GM19463 (cell line): ENCODE results near the gene TOR1AIP2.
"Not testable (repeated sequence)": the region's sequence is repeated elsewhere in the genome, so short reads cannot be mapped to it uniquely, and the experiment has no call there.

Experiments
- ATAC-seq: cut with Tn5 transposase; IDR thresholded peaks from one replicate; pipeline ENCODE4 v1.9.1; 2021; ENCODE audit warnings: mild to moderate bottlenecking, moderate library complexity; ENCODE audit not compliant: unreplicated experiment

TOR1AIP2 gene

DNA sequence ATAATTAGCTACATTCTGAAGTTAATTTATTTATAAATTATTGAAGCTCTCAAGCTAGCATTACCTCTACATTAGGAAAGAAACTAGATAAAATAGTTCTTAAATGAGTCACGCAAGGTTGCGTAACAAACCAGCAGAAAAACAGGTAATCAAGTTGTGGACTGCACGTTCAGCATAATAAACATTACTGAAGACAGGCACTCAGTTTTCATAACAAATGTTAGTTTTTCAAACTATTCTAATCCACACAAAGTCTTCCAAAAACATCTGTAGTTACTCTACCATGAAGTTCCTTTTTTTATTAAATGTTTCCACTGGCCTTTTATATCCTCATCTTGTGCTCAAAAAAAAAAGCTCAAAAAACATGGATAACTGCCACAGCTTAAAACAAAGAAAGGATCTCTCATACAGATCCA lies 1.3 kb downstream of the TOR1AIP2 start:
- no peak for ATAC-seq

DNA sequence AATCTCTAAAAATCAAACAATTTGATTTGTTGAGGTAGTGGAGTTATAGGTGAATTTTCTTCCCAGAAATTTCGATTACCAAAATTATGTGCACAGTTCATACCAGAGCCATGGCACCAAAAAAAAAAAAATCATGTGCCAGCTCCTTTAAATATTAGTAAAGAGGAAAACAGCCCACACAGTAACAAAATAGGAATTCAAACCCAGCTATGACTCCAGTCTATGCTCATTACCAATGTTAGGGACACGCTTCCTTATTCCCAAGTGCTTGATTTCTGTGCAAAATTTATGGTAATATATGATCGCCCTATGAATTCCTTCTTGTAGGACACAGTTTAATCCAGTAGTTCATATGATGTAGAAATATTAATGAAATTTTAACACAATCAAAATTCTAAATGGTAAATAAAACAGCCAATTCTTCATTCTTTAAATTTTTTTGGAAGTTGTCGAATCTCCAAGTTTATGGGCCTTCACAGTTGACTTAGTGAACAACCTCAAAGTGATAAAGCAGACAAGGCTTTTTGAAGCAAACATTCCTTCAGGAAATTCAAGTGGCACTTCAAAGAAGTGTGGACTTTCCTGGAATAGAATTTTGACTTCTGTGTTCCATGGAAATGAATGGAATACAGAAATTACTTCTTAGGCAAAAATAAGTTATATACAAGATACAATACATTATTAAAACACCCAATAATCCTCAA lies 1.9 kb downstream of the TOR1AIP2 start:
- ATAC-seq: no peak

DNA sequence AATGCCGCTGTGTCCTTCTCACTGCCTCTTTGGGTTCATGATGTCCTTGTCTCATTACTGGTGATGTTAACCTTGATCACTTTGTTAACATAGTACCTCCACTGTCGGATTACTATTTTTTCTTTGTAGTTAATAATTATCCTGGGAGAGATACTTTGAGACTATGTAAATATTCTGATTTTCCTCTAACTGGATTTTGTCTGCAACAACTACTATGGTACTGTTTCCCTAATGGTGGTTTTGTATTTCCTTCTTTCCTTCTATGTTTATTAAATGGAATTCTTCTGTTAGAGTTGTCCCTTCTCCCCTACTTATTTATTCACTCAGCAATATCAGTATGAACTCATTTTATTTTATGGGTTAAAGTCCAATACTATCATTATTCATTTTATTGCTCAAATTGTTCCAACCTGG lies 4.2 kb downstream of the TOR1AIP2 start:
- ATAC-seq: no peak

DNA sequence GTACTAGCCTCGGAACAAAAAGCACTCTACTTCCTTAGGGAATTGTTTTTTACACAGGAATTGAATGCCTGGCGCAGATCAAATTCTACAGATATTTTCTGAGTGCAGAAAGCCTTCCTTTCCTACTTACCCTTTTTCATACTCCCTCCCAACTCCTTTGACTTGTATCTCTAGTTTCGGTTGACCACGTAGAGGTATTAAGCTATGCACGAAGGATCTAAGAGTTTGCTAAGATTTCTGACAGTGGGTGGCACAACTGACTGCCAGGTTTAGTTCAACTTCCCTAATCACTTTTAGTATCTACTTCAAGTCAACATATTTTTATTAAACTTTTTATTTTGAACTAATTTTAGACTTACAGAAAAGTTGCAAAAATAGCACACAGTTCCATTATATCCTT lies 5.0 kb downstream of the TOR1AIP2 start:
- no peak for ATAC-seq

DNA sequence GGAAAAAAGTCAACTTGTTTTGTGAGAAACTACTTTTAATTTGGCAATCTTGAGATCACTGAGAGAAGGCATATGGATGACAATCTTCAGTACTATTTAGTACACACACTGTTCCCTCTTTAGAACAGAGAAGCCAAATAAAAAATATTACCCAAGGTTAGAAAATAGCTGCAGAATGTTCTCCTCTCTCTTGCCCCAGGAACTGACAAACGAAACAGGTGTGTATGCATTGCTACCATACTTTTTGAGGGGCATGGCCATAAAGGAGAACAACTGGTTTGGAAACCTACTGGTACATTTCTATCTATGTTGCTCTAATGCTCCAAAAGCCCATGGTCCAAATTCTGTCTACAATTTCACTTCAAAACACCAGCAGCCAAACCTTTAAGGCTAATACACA lies 5.7 kb downstream of the TOR1AIP2 start:
- ATAC-seq: no peak

DNA sequence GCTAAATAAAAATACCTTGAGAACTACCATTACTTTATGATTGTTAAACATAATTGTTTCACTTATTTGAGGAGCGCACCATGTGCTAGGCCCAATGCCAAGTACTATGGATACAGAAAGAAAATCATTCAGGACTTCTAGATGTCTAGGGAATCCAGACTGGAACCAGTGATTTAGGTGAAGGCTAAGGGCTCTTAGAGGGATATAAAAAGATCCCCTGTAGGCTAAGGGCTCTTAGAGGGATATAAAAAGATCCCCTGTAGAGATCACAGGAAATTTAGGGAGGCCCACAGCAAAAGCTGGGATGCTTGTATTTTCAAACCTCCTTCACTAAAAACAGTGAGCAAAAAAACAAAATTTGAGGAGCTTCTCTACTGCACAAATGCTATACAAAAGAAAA lies 6.7 kb downstream of the TOR1AIP2 start:
- ATAC-seq: no peak

DNA sequence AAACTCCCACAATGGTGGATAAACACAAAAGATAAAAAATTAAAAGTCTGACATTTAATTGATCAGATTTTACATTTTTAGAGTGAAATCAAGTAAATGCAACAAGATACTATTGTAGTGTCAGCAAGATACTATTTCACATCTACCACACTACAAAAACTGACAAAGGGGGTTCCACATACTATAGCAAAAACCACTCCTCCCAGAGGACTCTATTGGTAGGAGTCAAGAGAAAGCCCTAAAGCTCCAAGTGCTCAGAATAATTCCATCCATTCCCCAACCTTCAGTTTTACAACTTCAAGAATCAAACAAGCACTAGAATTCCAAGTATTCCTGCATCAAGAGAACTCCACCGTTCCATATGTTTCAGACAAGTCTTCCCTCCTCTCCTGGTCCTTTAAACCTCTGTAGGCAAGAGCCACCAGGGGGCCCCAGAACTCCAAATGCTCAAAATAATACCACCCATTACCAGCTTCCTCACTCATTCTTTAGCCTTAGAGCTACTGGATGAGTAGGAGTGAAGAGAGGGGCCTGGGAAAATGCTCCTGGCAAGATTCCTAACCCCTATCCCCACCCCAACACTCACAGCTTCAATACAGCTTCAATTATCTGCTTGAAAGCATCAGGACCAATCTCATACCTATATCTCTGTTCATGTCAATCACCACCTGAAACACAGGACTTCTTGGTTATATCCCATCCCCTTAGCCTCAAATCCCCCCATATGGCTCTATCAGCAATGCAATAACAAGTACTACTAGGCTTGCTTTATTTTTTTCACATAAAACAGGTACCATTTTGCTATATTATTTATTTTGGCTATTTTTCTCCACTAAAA lies 9.9 kb downstream of the TOR1AIP2 start:
- no peak for ATAC-seq

DNA sequence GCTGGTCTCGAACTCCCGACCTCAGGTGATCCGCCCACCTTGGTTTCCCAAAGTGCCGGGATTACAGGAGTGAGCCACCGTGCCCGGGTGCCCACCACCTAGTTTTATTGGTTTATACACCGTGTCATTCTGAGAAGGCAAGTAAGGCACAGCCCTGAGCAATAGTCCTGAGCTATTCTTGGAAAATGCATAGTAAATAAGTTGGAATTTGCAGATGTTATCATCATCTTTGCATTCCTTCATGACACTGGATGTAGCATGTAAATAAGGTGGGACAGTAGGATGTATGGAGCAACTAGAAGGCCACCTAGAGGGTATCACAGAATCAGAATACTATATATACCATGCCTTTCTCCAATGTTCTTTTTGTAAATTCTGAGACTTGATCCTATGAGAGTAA lies 11.0 kb downstream of the TOR1AIP2 start:
- ATAC-seq: no peak

DNA sequence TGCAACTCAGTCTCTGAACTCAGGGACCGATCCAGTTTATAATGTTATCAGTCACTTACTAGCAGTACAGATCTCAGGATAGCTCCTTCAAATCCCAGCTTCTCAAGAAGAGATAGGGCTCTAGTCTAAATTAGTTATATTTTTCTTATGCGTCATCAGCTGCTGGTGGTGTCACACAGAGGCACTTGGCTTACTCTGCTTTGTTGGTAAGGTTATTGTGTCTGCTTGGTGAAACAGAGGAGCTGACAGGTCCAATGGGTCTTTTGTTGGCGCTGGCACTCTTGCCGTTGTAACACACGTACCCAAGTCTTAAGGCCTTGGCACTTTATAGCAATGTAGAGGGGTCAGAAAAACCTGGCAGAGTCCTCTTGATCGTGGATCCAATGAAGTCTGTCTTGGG lies 12.2 kb downstream of the TOR1AIP2 start:
- no peak for ATAC-seq

DNA sequence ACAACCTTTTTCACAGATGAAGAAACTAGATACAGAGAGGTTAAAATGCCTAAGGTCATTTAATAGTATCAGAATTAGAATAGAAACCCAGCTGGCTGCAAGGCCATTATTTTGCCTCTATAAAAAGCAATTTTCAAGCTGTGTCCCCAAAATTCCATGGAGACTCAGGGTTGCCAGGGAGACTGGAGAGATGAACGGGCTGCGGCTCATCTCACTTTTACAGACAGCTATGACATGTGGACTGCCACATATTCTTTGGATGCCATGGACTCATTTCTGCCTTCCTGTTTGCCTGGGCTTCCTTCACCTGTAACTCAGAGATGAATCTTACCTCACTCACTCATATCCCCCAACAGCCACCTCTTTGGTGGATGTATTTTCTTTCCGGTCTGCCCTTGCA lies 17.0 kb downstream of the TOR1AIP2 start:
- ATAC-seq: no peak

DNA sequence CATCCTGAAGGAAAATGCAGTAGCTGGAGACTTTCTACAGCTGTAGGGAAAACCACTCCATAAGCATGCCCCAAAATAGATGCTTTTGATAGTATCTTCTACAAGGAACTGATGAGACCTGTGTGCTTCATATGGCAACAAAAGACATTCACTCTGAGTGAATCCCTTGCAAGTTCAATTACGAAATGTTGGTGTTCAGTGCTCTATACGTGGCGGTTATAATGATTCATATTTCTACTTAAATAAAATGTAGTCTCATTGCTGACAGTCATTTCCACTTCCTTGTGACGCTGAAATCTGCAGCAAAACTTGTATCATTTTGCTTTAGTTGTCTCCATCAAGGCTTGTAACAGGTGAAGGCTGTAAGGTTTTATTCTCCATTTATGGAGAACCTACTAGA lies 20.6 kb downstream of the TOR1AIP2 start:
- no peak for ATAC-seq

DNA sequence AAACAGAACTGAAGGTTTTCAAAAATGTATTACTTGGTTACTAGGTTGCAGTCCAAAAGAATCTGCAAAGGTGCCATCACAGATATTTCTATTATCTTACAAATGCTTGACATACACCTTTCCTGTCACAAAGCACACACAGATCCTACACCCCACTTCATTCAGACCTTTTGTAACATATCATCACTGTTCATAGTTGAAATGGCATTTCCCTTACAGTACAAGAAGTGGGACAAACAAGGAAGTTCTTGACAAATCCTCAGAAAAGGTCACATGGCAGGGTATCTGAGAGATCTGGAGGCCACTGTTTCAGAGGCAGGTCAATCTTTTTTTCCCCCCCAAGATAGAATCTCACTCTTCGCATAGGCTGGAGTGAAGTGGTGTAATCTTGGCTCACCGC lies 21.3 kb downstream of the TOR1AIP2 start:
- ATAC-seq: no peak

DNA sequence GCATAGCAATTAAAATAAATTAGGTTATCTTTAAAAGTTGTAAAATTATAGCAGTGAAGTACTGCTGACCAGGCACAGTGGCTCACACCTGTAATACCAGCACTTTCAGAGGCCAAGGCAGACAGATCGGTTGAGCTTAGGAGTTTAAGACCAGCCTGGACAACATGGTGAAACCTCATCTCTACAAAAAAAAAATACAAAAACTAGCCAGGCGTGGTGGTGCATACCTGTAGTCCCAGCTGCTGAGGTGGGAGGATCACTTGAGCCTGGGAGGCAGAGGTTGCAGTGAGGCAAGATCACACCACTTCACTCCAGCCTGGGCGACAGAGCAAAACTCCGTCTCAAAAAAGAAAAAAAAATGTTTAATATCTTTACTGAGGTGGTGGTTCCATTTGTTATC lies 21.8 kb downstream of the TOR1AIP2 start:
- not testable (repeated sequence) for ATAC-seq

DNA sequence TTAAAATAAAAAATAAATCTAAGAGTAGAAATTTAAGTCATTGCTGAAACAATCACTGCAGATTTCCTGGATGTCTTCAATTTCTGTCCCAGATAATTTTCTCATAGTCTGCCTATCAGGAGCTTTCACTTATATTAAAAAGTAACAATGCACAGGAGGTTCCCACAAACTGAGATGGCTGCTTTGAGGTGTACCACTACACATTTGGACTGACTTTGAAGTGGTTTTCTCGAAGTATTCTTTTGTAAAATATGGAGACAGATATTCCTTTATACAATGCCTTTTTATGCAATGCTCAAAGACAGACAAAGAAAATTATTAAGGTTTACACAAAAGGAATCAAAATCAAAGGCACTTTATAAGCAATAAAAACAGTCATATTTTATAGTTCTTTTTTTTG lies 24.5 kb downstream of the TOR1AIP2 start:
- no peak for ATAC-seq

DNA sequence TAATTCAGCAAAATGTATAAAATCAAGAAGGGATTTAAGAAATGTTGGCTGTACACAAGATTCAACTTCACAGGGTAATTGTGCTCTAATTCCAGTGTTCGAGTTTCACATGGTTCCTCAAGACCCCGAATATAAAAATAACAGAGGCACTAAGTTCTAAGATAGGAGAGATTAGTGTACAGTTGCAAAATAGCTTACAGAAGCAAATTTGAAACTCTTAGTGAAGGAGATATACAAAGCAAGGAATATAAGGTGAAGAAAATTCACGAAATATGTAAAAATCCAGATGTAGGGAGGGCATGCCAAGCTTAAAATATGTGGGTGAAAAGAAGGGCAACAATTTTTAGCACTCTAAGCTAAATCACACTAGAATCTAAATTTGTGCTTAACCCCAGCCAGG lies 29.4 kb downstream of the TOR1AIP2 start:
- no peak for ATAC-seq

DNA sequence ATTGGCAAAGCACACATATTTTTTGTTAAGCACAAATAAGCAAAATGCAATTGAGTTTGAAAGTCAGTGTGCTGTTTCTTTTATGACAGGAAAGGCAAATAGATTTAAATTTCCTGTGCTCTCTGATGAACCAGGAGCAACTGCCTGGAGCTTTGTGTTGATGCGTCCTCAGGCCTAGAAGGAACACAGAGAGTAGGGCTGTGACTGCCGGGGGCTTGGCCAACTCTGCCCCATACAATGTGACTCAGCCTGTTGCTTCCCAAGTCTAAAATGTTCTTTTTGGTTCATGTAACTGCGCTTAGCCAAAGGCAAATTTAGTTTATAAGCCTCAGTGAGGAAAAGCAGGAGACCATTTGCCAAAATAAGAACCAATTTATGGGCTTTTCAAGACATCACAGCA lies 37.5 kb downstream of the TOR1AIP2 start:
- ATAC-seq: no peak

DNA sequence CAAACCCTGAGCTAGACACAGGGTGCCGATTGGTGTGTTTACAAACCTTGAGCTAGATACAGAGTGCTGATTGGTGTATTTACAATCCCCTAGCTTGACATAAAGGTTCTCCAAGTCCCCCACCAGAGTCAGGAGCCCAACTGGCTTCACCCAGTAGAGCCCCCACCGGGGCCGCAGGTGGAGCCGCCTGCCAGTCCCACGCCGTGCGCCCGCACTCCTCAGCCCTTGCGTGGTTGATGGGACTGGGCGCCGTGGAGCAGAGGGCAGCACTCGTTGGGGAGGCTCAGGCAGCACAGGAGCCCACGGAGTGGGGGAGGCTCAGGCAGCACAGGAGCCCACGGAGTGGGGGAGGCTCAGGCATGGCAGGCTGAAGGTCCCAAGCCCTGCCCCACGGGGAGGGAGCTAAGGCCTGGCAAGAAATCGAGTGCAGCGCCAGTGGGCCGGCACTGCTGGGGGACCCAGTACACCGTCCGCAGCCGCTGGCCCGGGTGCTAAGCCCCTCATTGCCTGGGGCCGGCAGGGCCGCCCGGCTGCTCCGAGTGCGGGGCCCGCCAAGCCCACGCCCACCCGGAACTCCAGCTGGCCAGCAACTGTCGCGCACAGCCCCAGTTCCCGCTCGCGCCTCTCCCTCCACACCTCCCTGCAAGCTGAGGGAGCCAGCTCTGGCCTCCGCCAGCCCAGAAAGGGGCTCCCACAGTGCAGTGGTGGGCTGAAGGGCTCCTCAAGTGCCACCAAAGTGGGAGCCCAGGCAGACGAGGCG lies 40.7 kb downstream of the TOR1AIP2 start:
- ATAC-seq: not testable (repeated sequence)

DNA sequence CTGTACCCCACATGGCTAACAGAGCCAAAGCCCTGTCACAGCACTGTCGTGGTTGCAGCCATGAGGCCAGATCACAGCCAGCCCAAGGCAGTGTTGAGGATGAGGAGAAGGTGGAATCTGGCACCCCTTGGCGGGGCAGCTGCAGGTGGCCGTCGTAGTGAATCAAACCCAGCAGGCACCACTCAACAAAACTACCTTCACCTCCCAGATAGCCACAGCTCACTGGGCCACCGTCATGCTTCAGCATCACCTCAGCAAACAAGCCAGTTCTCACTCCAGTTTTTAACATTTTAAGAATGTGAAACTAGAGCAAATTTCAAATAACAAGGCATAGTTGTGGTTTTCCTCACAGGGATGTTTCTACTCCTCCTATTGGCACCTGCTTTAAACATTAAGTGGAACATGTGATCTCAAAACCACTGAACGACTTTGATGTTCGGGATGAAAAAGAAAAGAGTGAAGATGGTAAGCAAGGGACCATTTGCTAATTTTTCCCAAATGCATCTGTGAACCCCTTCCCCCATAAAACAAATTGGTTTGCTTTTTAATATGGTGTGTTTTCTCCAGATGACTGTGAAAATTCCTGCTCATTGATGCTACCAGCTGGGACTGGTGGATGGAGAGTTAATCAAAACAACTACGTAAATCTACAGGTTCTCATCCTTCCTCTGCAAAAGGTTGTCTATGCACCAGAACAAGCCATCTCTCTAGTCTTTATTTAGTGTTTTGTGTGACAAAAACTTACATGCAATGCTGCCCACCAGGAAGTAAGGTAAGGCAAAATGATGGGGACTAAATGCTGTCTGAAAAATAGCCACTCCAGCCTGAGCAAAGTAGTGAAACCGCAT lies 45.5 kb downstream of the TOR1AIP2 start:
- no peak for ATAC-seq

DNA sequence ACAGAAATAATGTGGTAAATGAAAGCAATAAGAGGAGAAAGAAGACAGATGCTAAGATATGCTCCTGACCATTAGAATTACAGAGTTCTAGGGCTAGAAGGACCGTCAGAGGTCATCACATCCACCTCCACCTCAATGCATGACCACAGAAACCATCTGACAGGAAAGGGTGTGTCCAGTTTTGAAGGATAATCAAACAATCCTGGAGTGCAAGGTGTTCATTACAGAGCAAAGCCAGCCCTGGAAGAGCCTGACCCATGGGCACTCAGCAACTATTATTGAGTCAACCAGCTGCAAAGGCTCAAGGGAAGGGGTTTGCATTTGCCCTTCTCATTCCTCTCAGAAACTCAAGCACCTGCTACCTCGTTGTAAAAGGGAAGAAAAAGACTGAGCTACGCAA lies 46.4 kb downstream of the TOR1AIP2 start:
- no peak for ATAC-seq

DNA sequence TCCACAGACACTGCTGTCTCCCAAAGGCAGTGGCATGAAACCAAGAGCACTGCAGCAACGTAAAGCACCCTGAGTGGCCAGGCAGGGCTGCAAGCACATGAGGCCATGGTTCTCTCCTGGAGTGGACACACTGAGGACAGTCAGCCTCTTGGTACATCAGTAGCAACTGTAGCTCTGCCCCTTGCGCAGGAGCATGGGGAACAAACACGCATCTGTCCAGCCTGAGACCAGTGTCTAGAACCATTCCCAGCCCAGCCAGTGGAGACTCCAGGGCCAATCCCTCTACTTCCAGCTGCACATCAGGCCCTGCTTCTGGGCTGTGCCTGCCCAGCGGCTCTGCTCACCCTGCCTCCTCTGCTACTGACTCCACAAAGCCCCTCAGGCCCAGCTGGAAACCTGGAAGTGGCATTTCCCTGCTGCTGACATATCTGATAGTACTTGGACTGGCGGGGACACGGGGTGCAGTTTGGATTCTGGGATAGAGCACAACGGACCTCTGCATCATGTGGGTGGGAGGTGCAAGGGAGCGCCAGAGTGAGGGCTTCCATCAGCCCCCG lies 49.0 kb downstream of the TOR1AIP2 start:
- ATAC-seq: no peak
